ENCODE data around the gene SLC2A10.
A peak's percentile ranks its signal among the peaks of the same experiment; 100 is the strongest.

DNA sequence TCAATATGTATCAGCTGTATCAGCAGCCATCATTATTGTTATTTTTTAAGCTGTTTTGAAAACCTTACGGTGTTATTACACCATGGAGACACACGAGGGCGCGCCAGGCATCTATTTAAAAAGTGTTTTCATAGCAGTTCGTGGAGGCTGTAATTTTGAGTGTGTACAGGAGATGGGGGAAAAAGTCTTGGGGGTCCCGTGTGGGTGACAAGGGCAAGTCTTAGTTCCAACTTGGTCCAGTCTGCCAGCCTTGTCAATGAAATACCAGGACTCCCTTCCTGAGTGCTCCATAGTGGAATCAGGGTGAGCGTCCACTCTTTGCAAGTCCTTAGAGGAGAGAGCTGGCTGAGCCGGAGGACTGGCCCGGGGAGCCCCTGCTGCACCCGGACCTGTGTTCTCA is 43.3 kb downstream of the SLC2A10 start:
- TF ChIP-seq, protein P1, sequence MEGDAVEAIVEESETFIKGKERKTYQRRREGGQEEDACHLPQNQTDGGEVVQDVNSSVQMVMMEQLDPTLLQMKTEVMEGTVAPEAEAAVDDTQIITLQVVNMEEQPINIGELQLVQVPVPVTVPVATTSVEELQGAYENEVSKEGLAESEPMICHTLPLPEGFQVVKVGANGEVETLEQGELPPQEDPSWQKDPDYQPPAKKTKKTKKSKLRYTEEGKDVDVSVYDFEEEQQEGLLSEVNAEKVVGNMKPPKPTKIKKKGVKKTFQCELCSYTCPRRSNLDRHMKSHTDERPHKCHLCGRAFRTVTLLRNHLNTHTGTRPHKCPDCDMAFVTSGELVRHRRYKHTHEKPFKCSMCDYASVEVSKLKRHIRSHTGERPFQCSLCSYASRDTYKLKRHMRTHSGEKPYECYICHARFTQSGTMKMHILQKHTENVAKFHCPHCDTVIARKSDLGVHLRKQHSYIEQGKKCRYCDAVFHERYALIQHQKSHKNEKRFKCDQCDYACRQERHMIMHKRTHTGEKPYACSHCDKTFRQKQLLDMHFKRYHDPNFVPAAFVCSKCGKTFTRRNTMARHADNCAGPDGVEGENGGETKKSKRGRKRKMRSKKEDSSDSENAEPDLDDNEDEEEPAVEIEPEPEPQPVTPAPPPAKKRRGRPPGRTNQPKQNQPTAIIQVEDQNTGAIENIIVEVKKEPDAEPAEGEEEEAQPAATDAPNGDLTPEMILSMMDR (IDR thresholded peaks at IDR 0.05; ENCODE audit: insufficient read depth, low read length): peak; percentile 13
- TF ChIP-seq POLR2AphosphoS5 (IDR thresholded peaks at IDR 0.05; ENCODE audit: low read depth): no peak
